T-helper 2 cell treated with Interferon-gamma antibody and Interleukin-4, amounts not matched to agents 100 ng/mL and 5 ng/mL, for 36 hours (primary cell): ENCODE data around the gene TSTD2. TPM values are rescaled to one million over a fixed set of nuclear protein-coding genes. Genes with fewer than 3 reads are reported as not detected.

ENCODE experiments used
- intact Hi-C: fragments of 100-400 bp; cut with micrococcal nuclease; formaldehyde crosslinking; loops from one replicate; pipeline ENCODE4 v1.15.1; 2023
- total RNA-seq: library from RNA; stranded (reverse); gene quantifications from 2 replicates; pipeline ENCODE4 v1.2.3, GENCODE V29; 2022

Gene TSTD2
- total RNA-seq = 14.5 and 18.2 TPM in 2 replicates

DNA sequence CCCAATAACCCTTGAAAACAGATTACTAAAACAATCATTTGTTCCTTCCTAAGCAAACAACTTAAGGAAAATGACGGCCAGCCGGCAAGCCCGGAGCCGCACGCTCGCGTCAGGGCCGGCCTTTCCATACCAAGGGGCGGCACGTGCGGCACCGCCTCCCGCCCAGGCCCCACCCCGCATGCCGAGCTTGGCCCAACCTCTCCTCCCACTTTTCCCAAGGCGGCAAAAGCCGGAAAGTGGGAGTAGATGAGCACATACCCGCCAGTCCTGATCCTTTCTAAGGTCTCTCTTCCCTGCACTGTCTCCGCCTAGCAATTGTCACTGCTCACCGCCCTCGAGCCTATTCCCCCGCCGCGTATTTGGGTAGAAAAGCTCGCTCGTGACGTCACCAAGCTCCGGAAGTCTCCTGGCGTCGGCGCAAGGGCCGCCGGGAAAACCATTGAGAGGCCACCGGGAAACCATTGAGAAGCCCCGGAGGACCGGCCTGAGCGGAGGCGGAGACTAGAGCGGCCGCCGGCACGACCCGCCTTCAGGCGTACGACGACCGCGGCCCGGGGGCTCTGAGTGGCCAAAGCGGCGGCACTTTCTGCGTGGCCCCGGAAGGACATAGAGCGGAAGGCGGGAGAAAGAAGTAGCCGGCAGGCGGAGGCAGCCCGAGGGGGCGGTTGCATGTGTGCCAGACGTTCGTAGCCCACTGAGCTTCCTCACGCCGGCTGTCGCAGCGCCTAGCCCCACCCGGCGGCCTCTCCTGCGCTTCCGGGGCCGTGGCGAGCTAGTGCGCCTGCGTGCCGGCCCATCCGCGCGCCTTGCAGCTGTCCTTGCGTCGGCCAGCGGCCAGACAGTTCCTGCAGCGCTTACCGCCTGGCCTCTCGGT is at the start of gene TSTD2, which contains the start of gene NCBP1:
Gene TSTD2, minus strand, starts transcription at position 384 of the 874 bp plus-strand sequence. CDS start 5,806 bp downstream, outside the sequence.
Gene NCBP1, plus strand, starts transcription at position 837 of the 874 bp plus-strand sequence. CDS start 61 bp downstream, outside the sequence.
- intact Hi-C loops = loop anchor here (1.0 to 5.0 kb wide), 11 partner anchors 18 to 1215 kb away; partner anchors contain the start of genes ANP32B, NANS, TBC1D2 and TRMO

GRCh38 chr9:97682242-97682641 is 49.1 kb upstream of the TSTD2 start:
- intact Hi-C loops = no loop called here

- intact Hi-C loops = no loop called here
Measured at GRCh38 chr9:97675655-97676054, 42.5 kb upstream of the TSTD2 start.

- intact Hi-C loops = no loop called here
Measured at GRCh38 chr9:97673922-97674321, 40.8 kb upstream of the TSTD2 start.

- intact Hi-C loops = no loop called here
Measured at GRCh38 chr9:97672403-97672802, 39.2 kb upstream of the TSTD2 start.

GRCh38 chr9:97670586-97670985 is 37.4 kb upstream of the TSTD2 start:
- intact Hi-C loops = no loop called here

GRCh38 chr9:97668485-97668884 is 35.3 kb upstream of the TSTD2 start:
- intact Hi-C loops = no loop called here

DNA sequence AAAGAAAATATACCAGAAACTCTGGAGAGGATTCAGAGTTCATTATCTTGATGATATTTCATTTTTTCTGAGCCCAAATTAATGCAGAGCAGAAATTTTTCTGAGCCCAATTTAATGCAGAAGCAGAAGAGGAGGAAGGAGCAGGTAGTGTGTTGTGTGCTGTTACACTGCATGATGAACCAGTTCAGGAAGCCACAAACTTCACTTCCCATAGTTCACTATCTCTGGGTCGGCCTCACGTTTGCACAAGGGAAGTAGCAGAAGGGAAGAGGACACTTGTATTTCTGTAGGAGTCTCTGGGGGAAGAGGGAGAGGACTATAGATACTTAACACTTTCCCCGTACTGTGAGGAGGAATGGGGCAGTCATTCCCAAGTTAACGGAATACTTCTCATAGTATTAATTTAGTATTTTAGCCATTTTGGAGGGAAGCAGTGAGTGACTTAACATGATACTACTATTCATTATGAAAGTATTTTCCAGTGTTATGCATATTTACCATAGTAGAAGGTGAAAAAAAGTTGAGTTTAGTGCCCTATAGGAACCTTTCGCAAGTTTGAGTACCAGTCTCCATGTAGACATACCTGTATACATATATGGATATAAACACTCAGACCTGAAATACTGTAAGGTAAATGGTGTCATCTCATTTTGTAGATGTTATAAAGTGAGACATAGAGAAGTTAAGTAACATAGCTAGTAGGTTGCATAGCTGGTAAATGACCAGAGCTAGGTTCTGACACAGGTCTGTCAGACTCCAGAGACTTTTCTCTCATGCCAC is 33.9 kb upstream of the TSTD2 start:
- intact Hi-C loops = no loop called here

- intact Hi-C loops = no loop called here
Measured at GRCh38 chr9:97665742-97666141, 32.6 kb upstream of the TSTD2 start.

GRCh38 chr9:97660847-97661246 is 27.7 kb upstream of the TSTD2 start:
- intact Hi-C loops = no loop called here

GRCh38 chr9:97660340-97660739 is 27.2 kb upstream of the TSTD2 start:
- intact Hi-C loops = no loop called here

DNA sequence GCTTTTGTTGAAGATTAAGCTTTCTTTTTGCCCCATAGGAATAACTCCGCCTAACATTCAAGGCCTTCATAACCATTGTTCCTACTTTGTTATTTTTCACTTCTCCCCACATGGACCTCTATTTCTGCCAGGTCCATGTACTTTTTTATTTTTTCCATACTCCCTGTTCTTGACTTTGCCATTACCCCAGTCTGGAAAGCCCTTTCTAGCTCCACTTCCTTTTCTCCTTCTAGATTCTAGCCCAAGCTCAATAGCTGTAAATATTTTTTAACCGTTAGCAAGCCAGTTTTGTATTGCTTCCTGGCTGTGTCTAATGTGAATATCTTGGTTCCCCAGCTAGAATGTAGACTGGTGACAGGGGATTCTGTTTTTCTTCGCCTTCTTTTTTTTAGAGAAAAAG is 26.6 kb upstream of the TSTD2 start:
- intact Hi-C loops = no loop called here

DNA sequence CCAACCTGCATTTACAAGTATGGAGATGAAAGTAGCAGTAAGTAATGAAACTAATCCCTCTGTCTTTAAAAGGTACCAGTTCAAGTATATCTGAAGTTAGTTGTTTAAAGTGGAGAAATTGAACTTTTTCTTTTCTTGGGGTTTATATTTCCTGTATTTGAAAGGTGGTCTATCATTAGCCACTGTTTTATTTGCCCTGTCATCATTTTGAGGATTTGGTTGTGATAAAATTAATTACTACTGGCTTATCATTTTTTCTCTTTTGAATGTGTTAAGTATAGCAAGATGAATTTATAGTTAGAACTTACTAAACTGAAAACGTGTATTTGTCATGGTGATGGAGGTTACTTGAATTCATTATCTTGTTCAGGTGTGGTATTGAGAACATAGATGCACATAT is 25.5 kb upstream of the TSTD2 start:
- intact Hi-C loops = no loop called here

GRCh38 chr9:97651646-97652045 is 18.5 kb upstream of the TSTD2 start:
- intact Hi-C loops = no loop called here

GRCh38 chr9:97647996-97648395 is 14.8 kb upstream of the TSTD2 start:
- intact Hi-C loops = no loop called here

GRCh38 chr9:97645720-97646119 is 12.6 kb upstream of the TSTD2 start:
- intact Hi-C loops = no loop called here

GRCh38 chr9:97640325-97640724 is 7.2 kb upstream of the TSTD2 start:
- intact Hi-C loops = no loop called here

GRCh38 chr9:97638666-97639065 is 5.5 kb upstream of the TSTD2 start:
- intact Hi-C loops = no loop called here

GRCh38 chr9:97636903-97637302 is 3.7 kb upstream of the TSTD2 start:
- intact Hi-C loops = no loop called here

GRCh38 chr9:97635026-97635425 is 1.9 kb upstream of the TSTD2 start:
- intact Hi-C loops = no loop called here

DNA sequence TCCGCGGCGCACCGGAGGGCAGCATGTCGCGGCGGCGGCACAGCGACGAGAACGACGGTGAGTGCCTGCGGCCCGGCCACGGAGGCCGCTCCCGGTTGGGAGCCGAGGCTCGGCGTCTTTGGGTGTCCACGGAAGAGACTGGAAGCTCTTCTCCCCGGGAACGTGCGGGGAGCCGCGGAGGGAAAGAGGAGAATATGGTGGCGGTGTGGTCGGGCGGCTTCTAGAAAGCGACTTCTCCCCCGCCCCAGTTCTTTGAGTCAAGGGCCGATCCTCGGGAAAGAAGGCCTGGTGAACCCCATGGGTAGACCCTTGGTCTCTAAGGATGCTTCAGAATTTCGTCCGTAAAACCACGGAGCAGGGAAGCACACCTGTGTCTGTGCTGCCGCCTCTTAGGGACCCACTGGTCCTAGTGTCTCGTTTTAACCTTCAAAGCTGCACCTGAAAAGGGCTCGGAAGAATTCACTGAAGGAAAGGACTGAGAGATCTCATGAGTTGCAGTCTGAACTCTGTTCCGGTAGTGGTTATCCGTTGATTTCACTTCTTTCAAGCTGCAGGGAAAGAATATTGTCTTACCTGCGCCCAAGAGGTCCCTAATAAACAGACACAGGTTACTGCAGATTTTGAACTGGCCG is 807 bp upstream of the TSTD2 start:
- intact Hi-C loops = loop anchor here (1.0 to 5.0 kb wide), 11 partner anchors 19 to 1216 kb away; partner anchors contain the start of genes ANP32B, NANS, TBC1D2 and TRMO
